ENCODE results near the gene ZNG1B.
"Not testable (repeated sequence)": the region's sequence is repeated elsewhere in the genome, so short reads cannot be mapped to it uniquely, and the experiment has no call there.

ZNG1B gene

DNA sequence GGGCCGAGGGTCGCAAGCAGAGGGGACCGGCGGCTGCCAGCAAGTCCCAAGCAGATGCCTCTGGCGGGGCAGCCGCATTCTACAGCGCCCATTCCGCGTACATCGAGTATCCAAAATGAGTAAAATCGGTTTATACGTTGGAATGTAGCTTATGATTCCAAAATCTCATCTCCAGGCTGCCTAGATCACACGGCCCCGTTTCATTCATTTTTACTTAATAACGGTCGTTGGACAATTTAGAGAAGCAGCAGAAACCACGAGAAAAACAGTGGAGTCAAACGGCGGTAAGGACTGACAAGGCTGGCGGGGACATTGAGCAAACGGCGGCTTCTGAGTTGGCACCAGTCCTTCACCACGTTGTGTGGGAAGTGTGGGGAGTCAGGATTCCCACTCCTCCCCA, 66.6 kb downstream of the ZNG1B start:
- DNase-seq, result not testable (repeated sequence)

GRCh38 chr2:113507394-113508140, 70.1 kb downstream of the ZNG1B start:
- DNase-seq, result not testable (repeated sequence)

GRCh38 chr2:113508187-113508586, 70.7 kb downstream of the ZNG1B start:
- not testable (repeated sequence) for DNase-seq

DNA sequence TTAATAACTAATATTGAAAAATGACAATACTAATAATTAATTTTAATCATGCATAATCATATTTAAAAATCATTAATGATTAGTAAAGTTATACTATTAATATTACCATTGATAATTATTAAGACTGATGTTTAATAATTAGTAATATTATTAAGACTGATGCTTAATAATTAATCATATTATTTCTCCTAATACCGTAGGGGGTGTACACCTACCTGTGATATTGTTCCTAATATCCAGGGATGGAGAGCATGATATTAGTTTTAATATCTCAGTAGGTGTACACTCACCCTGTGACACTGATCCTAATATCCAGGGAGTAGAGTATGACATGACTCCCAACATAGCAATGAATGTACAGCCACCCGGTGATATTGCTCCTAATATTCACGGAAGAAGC, 73.4 kb downstream of the ZNG1B start:
- DNase-seq, result not testable (repeated sequence)

DNA sequence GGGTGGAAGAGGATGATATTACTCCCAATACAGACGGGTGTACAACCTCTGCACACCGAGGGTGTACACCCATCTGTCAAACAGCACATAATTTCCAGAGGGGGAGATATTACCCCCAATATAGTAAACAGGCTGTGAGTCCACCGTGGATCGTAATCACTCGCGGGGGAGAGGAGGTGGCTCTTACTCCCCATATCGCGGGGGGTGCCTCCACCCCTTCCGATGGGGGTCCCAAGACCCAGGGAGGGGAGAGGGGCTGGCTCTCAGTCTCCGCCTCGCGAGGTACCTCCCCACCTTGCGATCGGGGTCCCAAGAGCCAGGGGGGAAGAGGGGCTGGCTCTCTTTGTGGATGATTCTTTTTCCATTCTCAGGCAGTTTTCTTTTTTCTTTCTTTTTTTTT, 74.4 kb downstream of the ZNG1B start:
- DNase-seq, result not testable (repeated sequence)

DNA sequence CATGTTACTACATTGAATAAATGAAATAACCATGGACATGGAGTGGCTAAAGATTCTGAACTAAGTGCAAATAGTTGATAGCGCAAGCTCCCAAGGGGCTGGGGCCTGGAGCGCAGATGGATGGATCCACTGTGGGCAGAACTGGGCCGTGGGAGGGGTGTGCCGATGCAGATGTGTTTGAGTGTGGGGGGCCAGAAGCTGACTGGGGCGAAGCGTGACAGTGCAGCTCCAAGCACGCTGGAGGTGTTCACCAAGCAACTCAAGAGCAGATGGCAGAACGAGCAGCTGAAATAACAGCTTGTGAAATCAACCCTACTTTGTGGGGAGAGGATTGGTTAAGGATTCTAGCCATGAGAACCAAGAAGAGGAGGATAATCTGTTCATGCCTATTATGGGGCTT, 78.0 kb downstream of the ZNG1B start:
- not testable (repeated sequence) for DNase-seq

DNA sequence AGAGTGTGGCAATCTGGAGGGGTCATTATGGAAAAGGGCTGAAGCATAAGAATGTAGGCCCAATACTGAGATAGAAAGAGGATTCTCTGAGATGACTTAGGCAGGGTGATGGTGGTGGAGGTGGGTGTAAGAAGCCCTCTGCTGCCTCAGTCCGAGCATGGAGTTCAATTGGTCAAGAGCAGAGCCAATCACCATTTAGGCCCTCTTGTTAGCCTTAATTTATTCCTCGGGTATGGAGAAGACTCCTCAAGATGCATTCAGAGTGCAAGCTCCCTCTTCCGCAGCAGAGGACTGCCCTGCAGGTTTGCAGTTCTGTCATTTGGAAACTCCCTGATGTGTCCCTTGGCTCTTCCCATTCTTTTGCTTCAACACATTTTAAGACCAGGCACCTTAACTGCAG, 78.5 kb downstream of the ZNG1B start:
- not testable (repeated sequence) for DNase-seq

- DNase-seq, result not testable (repeated sequence)
Observed at GRCh38 chr2:113517025-113517424, 79.5 kb downstream of the ZNG1B start.

GRCh38 chr2:113520837-113521236, 83.3 kb downstream of the ZNG1B start:
- not testable (repeated sequence) for DNase-seq

- not testable (repeated sequence) for DNase-seq
Observed at GRCh38 chr2:113521492-113521891, 84.0 kb downstream of the ZNG1B start.

DNA sequence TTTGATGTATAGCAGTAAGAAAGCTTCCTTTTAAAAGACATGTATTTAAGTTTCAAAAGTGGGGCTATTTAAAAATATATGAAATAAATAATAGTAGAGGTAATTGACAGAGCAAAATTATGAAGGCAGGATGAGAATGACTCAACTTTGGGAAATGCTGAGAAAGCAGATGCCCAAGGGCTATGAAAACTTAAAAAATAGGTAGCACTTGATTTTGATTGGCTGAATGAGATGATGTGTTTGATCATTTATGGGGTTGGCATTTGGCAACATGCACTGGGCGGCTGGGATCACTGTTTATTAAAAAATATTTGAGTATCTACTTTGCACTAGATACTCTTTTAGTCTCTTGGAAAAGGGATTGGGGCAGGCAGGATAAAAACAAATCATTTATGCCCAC, 87.5 kb downstream of the ZNG1B start:
- DNase-seq, result not testable (repeated sequence)

DNA sequence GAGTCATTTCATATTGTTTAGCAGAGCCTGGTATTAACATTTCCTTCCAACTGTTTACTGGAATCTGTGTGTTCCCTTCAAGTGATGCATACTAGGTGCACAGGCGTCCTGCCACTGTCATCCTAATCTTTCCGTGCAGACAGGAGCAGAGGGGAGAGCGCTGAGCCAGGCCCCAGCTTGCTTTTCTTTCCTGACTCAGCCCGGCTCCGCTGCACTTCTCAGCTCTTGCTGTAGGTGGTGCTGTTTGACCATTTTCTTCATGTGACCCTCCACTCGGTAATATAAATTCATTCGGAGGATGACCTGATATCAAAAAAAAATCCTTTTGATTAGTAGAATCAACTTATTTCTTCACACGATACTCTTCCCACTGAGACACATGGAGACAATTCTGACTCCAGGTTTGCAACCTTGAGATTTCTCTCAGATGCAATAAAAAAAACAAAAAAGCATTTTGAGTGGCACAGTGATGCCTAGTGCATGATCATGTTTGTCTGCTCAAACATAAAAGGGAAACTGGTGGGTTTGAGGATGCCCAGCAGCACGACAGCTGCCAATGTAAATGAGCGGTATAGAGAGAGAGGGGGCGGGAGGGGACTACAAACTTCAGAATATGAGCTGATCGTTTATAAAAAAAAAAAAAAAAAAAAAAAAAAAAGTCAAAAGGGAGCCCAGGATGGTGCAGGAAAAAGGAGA, 90.0 kb downstream of the ZNG1B start:
- not testable (repeated sequence) for DNase-seq

GRCh38 chr2:113528126-113528525, 90.6 kb downstream of the ZNG1B start:
- not testable (repeated sequence) for DNase-seq

GRCh38 chr2:113528904-113529303, 91.4 kb downstream of the ZNG1B start:
- DNase-seq, result not testable (repeated sequence)

DNA sequence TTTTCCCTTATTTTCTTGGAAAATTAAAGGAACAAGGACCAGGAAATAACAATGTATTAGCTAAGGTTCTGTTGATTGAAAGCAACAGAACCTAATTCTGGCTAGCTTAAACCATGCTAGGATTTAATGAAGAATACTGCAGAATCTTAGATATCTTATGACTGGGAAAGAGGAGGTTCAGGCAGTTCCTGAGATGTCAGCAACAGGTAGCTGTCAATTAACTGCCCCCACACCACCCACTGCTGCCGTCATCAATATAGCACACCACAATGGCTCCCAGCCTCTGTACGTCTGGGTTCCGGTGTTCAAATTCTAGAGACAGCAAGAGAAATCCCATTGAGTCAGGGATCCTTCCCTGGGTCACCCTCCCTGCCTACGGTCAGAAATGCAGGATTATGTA, 95.5 kb downstream of the ZNG1B start:
- not testable (repeated sequence) for DNase-seq

GRCh38 chr2:113536573-113536972, 99.1 kb downstream of the ZNG1B start:
- not testable (repeated sequence) for DNase-seq

- not testable (repeated sequence) for DNase-seq
Observed at GRCh38 chr2:113540834-113541203, 103.3 kb downstream of the ZNG1B start.

DNA sequence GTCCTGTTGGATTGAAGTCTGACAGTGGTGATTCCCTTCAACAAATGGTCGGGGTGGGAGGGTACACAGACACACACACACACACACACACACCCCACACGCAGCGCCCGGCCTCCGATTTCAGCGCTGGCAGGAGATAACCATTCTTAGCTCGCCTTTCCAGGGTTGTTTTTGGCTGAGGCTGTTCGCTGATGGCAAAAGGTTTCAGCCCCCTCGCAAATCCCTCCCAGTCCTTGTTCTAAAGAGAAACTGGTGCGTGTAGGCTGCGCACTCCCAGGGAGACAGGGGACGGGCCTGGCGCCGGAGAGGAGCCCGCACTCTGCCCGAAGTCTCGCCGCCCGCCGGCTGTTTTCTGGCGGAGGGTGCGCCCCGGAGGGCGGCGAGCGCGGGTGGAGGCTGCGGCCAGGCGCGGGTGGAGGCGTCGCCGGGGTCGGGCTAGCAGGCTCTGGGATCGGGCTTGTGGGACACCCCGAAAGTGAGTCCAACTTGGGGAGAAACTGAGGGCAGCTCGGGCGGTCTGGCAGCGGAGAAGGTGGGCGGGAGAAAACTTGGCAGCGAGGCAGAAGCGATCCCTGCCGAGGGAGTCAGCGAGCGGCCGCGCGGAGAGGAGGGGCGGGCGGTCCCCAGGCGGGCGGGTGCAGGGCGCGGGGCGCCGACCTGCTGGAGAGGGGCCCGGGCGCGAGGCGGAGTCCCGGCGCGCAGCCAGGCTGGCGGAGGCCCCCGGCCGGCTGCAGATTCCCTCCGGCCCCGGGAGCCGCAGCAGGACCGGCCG, 103.9 kb downstream of the ZNG1B start:
- DNase-seq, result not testable (repeated sequence)

DNA sequence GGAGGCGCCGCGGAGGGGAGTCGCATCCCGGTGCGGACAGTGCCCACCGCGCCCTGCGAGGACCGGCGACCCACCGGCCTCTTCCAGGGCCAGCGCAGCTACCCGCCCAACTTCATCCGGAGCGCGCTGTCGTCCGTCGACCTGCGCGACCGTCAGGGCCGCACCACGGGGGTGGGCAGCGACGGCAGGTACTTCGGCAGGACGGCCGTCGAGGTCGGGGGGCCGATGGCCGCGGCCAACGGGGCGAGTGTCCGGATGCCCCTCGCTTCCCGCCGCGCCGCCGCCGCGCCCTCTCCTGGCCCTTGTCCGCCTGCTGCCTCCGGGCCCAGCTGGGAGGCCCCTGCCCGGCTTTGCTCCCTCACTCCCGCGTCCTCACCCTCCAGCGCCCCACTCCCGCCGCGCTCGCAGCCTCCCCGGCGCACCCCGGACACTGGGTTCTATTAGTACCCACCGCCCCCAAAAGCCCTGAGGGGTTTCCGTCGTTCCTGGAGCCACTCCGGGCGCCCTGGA, 104.5 kb downstream of the ZNG1B start:
- DNase-seq, result not testable (repeated sequence)

DNA sequence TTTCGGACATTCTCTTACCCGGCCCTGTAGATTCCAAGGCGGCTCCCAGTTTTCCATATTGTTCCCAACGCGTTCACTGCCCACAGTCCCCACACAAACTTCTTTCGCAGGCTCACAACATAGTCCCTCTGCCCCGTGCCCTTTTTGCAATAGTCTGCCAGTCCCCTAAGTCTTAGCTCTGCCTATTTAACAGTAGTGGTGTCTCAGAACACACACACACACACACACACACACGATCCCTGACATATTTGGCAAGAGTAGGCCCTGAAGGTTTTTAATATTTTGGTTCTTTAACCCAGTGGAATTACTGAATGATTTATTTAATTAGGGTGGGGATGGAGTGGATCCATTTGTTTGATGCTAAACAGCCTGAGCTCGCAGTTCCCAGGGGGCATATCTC, 105.0 kb downstream of the ZNG1B start:
- DNase-seq, result not testable (repeated sequence)

Measured in DMS153 (cell line).